Measurements from ENCODE around the gene CNOT6L. TPM values are rescaled to one million over a fixed set of nuclear protein-coding genes. Genes with fewer than 3 reads are reported as not detected.
A peak's percentile ranks its signal among the peaks of the same experiment; 100 is the strongest.

Gene CNOT6L
- total and polyA plus RNA-seq, 2 of the 13 experiments (the other 11 are each of a cell fraction or from before 2014, with no cell fraction given): 7.9 to 13.5 TPM

DNA sequence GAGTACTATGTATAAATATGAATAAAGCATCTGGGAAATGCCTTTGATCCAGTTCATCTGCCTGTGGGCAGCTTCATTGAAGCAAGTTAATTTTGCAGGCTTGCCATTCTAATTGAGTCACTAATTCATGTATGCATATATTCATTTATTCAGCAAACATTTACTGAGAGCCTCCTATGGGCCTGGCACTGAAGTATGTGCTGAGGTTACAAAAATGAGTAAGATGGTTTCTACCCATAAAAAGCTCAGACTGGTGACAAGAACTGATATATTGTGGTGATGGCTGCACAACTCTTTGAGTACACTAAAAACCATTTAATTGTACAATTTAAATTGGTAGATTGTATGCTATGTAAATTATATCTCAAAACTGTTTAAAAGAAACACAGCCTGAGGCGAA, 42.3 kb upstream of the CNOT6L start:
- H3K4me3 ChIP-seq (replicated peaks in 1 of 3; ENCODE audit: insufficient read depth in 1 of 3, low read depth in 2 of 3, low read length in 3 of 3): peak overlapping the region; percentile 84 to 86 (median 86); a peak in 5 of 6 replicates
- ChIA-PET POLR2A (interaction anchor here (1.1 to 3.0 kb wide), 6 partner anchors 9 to 196 kb away, joined by 3 to 44 read pairs (median 9); partner anchors contain the start of genes CNOT6L and FRAS1), CTCF (ENCODE audit: low intra/inter-chr PET ratio, low total read pairs) (no interaction called here)
- ATAC-seq: no peak
- no peak for TF ChIP-seq JDP2 (CRISPR knock-in tag; IDR thresholded peaks at IDR 0.05; ENCODE audit: borderline replicate concordance)
- TF ChIP-seq, protein P1, sequence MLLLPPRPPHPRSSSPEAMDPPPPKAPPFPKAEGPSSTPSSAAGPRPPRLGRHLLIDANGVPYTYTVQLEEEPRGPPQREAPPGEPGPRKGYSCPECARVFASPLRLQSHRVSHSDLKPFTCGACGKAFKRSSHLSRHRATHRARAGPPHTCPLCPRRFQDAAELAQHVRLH (CRISPR knock-in tag; IDR thresholded peaks at IDR 0.05; ENCODE audit: borderline replicate concordance, low read depth): no peak
- TF ChIP-seq MAFF (IDR thresholded peaks at IDR 0.05; ENCODE audit: low read depth, low read length): peak; percentile 29; the same call in 1 of the 2 replicates
- TF ChIP-seq TARDBP (CRISPR knock-in tag; IDR thresholded peaks at IDR 0.05): 0 out of 2 replicates have a peak, but pooled peaks have one; percentile 37
- no peak for TF ChIP-seq ZNF724P (CRISPR knock-in tag; IDR thresholded peaks at IDR 0.05; ENCODE audit: borderline replicate concordance)
- no peak for TF ChIP-seq PRMT3 (CRISPR knock-in tag; IDR thresholded peaks at IDR 0.05; ENCODE audit: borderline replicate concordance, low read depth)
- TF ChIP-seq MAFK (conservative IDR thresholded peaks at IDR 0.05 in 1 of 2, IDR thresholded peaks at IDR 0.05 in 1 of 2; ENCODE audit: low read length in 2 of 2): peak in 1 of 2 experiments; percentile 12; a peak in 2 of 4 replicates
- no peaks in the 10 kb centered on the region; a peak in 1 of 5 replicates for H3K27me3 ChIP-seq (ENCODE audit: control insufficient read depth in 1 of 2, insufficient read depth in 2 of 2, low read length in 2 of 2)
- no peak for FAIRE-seq
- WGBS (ENCODE audit: low lambda C conversion rate): 84% methylated on average over 1 of the region's 1 CpG
- in situ Hi-C loops (cut with HindIII; ENCODE audit: extremely low pct_ligation_motif_present, low pct_unique_long_range_greater_than_20kb): loop anchor here (5.0 kb wide), 1 partner anchor 44 kb away; the partner anchor contains the start of gene CNOT6L
- peak overlapping the region; percentile 91 for H2AFZ ChIP-seq (ENCODE audit: low read length)
- peak; percentile 3 for DNase-seq (ENCODE audit: low spot score)
- no TSS peak for BruUV-seq (replicated peaks)
- intact Hi-C loops (cut with micrococcal nuclease; ENCODE audit: unreplicated experiment): no loop called here
- H3K36me3 ChIP-seq (replicated peaks in 1 of 2; ENCODE audit: control insufficient read depth in 1 of 2, insufficient read depth in 2 of 2, low read length in 2 of 2): no peaks in the 10 kb centered on the region
- H4K20me1 ChIP-seq (ENCODE audit: insufficient read depth, low read length): no peaks in the 10 kb centered on the region
- H3K9ac ChIP-seq (ENCODE audit: insufficient read depth, low read depth, low read length): peak overlapping the region; percentile 92
- peaks cover 35% of the 10 kb centered on the region for H3K79me2 ChIP-seq (ENCODE audit: insufficient read depth, low read length)
- no peaks in the 10 kb centered on the region for H3K9me3 ChIP-seq (ENCODE audit: low read length)
- H3K27ac ChIP-seq (ENCODE audit: extremely low read length, insufficient read depth, low read length): peak overlapping the region; percentile 95
- H3K4me1 ChIP-seq (ENCODE audit: insufficient read depth, low read length): peaks cover 40% of the 10 kb centered on the region
- H3K4me2 ChIP-seq (ENCODE audit: low read depth, low read length): peak overlapping the region; percentile 78

DNA sequence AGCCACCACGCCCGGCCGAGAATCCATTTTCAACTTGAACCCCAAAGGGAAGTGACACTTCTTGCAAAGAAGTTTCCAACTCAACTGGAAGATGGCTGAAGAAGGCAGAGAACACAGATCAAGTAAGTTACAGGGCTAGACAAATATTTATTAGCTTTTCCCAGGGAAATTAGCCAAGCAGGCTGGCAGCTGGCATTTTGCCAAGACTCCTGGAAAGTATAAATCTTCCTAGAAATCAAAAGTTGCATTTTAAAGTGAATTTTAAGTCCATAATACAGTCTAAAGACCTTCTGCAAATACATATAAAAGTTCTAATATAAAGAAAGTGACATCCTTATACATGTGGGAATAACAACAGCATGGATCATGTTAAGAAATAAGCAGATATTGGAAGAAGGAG, 40.1 kb upstream of the CNOT6L start:
- Histone ChIP-seq H3K4me2 (ENCODE audit: low read depth, low read length) (no peak overlapping the region), H3K79me2 (ENCODE audit: insufficient read depth, low read length) (peaks cover 14% of the 10 kb centered on the region), H3K27me3 (ENCODE audit: control insufficient read depth in 1 of 2, insufficient read depth in 2 of 2, low read length in 2 of 2) (no peaks in the 10 kb centered on the region; a peak in 1 of 5 replicates), H3K4me1 (ENCODE audit: insufficient read depth, low read length) (peaks cover 19% of the 10 kb centered on the region), H2AFZ (ENCODE audit: low read length) (no peak overlapping the region), H3K27ac (ENCODE audit: extremely low read length, insufficient read depth, low read length) (no peak overlapping the region), H3K4me3 (replicated peaks in 1 of 3; ENCODE audit: insufficient read depth in 1 of 3, low read depth in 2 of 3, low read length in 3 of 3) (no peak overlapping the region), H3K9me3 (ENCODE audit: low read length) (no peaks in the 10 kb centered on the region), H3K9ac (ENCODE audit: insufficient read depth, low read depth, low read length) (no peak overlapping the region), H4K20me1 (ENCODE audit: insufficient read depth, low read length) (no peaks in the 10 kb centered on the region), H3K36me3 (replicated peaks in 1 of 2; ENCODE audit: control insufficient read depth in 1 of 2, insufficient read depth in 2 of 2, low read length in 2 of 2) (no peaks in the 10 kb centered on the region)
- WGBS (ENCODE audit: low lambda C conversion rate): 94% methylated on average over 3 of the region's 3 CpGs
- BruUV-seq (replicated peaks): no TSS peak
- TF ChIP-seq BCL6 (CRISPR knock-in tag; IDR thresholded peaks at IDR 0.05) (peak; percentile 93), HMG20B (CRISPR knock-in tag; conservative IDR thresholded peaks at IDR 0.05) (no peak), LCORL (IDR thresholded peaks at IDR 0.05) (peak; percentile 90), LCORL (CRISPR knock-in tag; IDR thresholded peaks at IDR 0.05) (no peak)
- ChIA-PET POLR2A (no interaction called here), CTCF (ENCODE audit: low intra/inter-chr PET ratio, low total read pairs) (no interaction called here)
- DNase-seq (ENCODE audit: low spot score) (no peak), FAIRE-seq (no peak), ATAC-seq (no peak)
- intact Hi-C loops (cut with micrococcal nuclease; ENCODE audit: unreplicated experiment) (no loop called here), in situ Hi-C loops (cut with HindIII; ENCODE audit: extremely low pct_ligation_motif_present, low pct_unique_long_range_greater_than_20kb) (no loop called here)
